Lung (tissue), 16 donors: ENCODE results near the gene HCCS. TPM values are rescaled to one million over a fixed set of nuclear protein-coding genes. Genes with fewer than 3 reads are reported as not detected.
A peak's percentile ranks its signal among the peaks of the same experiment; 100 is the strongest.

Experiments used
- ATAC-seq: fragments of 200-7000 bp; cut with Tn5 transposase; one replicate; pipeline ENCODE4 v1.9.1; 2020; ENCODE audit warnings: moderate number of reproducible peaks; ENCODE audit not compliant: insufficient read depth, low FRiP score
- DNase-seq, 3 donors: peaks; one replicate each; pipeline ENCODE4 v3.0.0-alpha.2; 2013 to 2017
- H3K27ac ChIP-seq, 2 donors: one replicate each; pipeline ENCODE4 v1.5.1; 2013; ENCODE audit warnings: mild to moderate bottlenecking in 2 of 2, moderate library complexity in 2 of 2, control low read depth in 1 of 2, inconsistent platforms in 1 of 2, low read depth in 1 of 2, low read length in 1 of 2
- H3K27me3 ChIP-seq, 3 donors: one replicate each; pipeline ENCODE4 v1.5.1; 2013; ENCODE audit warnings: low read length in 2 of 3; ENCODE audit not compliant: control insufficient read depth in 3 of 3, insufficient read depth in 3 of 3
- H3K36me3 ChIP-seq, 4 donors: one replicate each; pipeline ENCODE4 v1.5.1; 2013; ENCODE audit warnings: low read length in 4 of 4, mild to moderate bottlenecking in 1 of 4, moderate library complexity in 1 of 4; ENCODE audit not compliant: control insufficient read depth in 4 of 4, insufficient read depth in 4 of 4
- H3K4me1 ChIP-seq, 5 donors: one replicate each; pipeline ENCODE4 v1.5.1; 2013; ENCODE audit warnings: low read length in 5 of 5, mild to moderate bottlenecking in 2 of 5, moderate library complexity in 1 of 5; ENCODE audit not compliant: control insufficient read depth in 5 of 5, insufficient read depth in 5 of 5
- H3K4me3 ChIP-seq: one replicate; pipeline ENCODE4 v1.5.1; 2013; ENCODE audit warnings: mild to moderate bottlenecking, control low read depth, moderate library complexity
- H3K9ac ChIP-seq, 2 donors: one replicate each; pipeline ENCODE4 v1.5.1; 2013; ENCODE audit warnings: low read length in 2 of 2, control low read depth in 1 of 2; ENCODE audit not compliant: insufficient read depth in 1 of 2
- H3K9me3 ChIP-seq, 4 donors: one replicate each; pipeline ENCODE4 v1.5.1; 2013; ENCODE audit warnings: low read length in 3 of 4, mild to moderate bottlenecking in 1 of 4, moderate library complexity in 1 of 4; ENCODE audit not compliant: control insufficient read depth in 4 of 4, insufficient read depth in 3 of 4
- CTCF ChIP-seq: IDR thresholded peaks from 2 replicates; pipeline ENCODE4 v1.5.1; 2012; ENCODE audit warnings: mild to moderate bottlenecking; ENCODE audit errors: control extremely low read depth, extremely low read depth
- WGBS, 2 donors: extraction: QIAGEN DNeasy Blood & Tissue Kit; methylation state at CpG; one replicate each; pipeline ENCODE4 v1.1.7; 2013; 5-methylcytosine and 5-hydroxymethylcytosine counted together
- long read RNA-seq, 5 donors: transcript quantifications; one replicate each; lab custom pipeline, GENCODE V29; 2026
- polyA plus RNA-seq, 2 donors: library from polyadenylated mRNA; stranded (reverse); fragments of 200-250 nt; gene quantifications; one replicate each; pipeline ENCODE4 v1.2.1, GENCODE V29; 2013
- total RNA-seq, 2 donors: library from RNA; depleted of rRNA in 1 of 2; stranded (reverse); fragments of >200 nt in 1 of 2; gene quantifications; one replicate each; pipeline ENCODE4 v1.2.1, GENCODE V29; 2014 to 2021
- donor health status: control.
- donor health status: control.
- donor health status: Bipolar disorder and iron deficiency.
- donor health status: healthy.
- donor health status: DM: yes; HTN: yes; CAD: no.

The HCCS gene
- 10 to 100 TPM in 1 of 2 donors, 1 to 10 TPM in 1; 9.0 to 20.4 TPM for total RNA-seq
- polyA plus RNA-seq: 10 to 100 TPM; 10.1 to 21.5 TPM
- long read RNA-seq, donor 1, transcript HCCS-202 (7 exons, 1,072 nt): major isoform, 6 of 6 reads
- long read RNA-seq, donor 1, partial matches to known transcripts: 0 of 6 reads
- long read RNA-seq, donor 1, other reads (novel, unspliced or antisense): 0 of 6 reads
- long read RNA-seq, donor 2, partial matches to known transcripts: 0 of 3 reads
- long read RNA-seq, donor 2, other reads (novel, unspliced or antisense): 0 of 3 reads
- long read RNA-seq, donor 3, partial matches to known transcripts: 0 of 1 reads
- long read RNA-seq, donor 3, other reads (novel, unspliced or antisense): 0 of 1 reads
- long read RNA-seq, donor 4, partial matches to known transcripts: 0 of 3 reads
- long read RNA-seq, donor 4, other reads (novel, unspliced or antisense): 0 of 3 reads
- long read RNA-seq, donor 5, transcript HCCS-202 (7 exons, 1,072 nt): major isoform, 9 of 9 reads
- long read RNA-seq, donor 5, partial matches to known transcripts: 0 of 9 reads
- long read RNA-seq, donor 5, other reads (novel, unspliced or antisense): 0 of 9 reads

GRCh38 chrX:11111037-11111851 is at the start of gene HCCS:
TSS of gene HCCS (plus strand) at chrX:11111332. CDS start at chrX:11112061, 729 bp downstream.
- 0 to 42% methylated on average over 21 to 58 of the region's 58 CpGs for WGBS, 2 donors
- Histone ChIP-seq H3K9me3 (no peaks in the 10 kb centered on the region), H3K4me3 (peak within 1 kb of the TSS; percentile 80), H3K27ac (peak within 1 kb of the TSS; percentile 87 to 95), H3K9ac (peak within 1 kb of the TSS; percentile 66 to 83), H3K36me3 (peaks cover 2 to 11% (median 7%) of the 10 kb centered on the region in 4 donors), H3K4me1 (peaks cover 0 to 14% (median 6%) of the 10 kb centered on the region in 5 donors), H3K27me3 (peaks cover 0 to 14% (median 6%) of the 10 kb centered on the region in 3 donors)
- DNase-seq: peak; percentile 87 to 90 (median 89)
- TF ChIP-seq CTCF: no peak
- peak; percentile 90 for ATAC-seq

- no peaks in the 10 kb centered on the region for H3K9me3 ChIP-seq
- TF ChIP-seq CTCF: no peak
- H3K27ac ChIP-seq: no peak overlapping the region
- no peak overlapping the region for H3K9ac ChIP-seq
- 78 to 96% methylated on average over 5 of the region's 5 CpGs for WGBS, 2 donors
- no peak overlapping the region for H3K4me3 ChIP-seq
- ATAC-seq: no peak
- H3K4me1 ChIP-seq: peaks cover 0 to 4% (median 0%) of the 10 kb centered on the region in 5 donors
- peaks cover under 1 to 4% (median 2%) of the 10 kb centered on the region in 3 donors for H3K27me3 ChIP-seq
- H3K36me3 ChIP-seq: no peaks in the 10 kb centered on the region
- no peak for DNase-seq
Observed at GRCh38 chrX:11064276-11064675, 46.9 kb upstream of the HCCS start.

DNA sequence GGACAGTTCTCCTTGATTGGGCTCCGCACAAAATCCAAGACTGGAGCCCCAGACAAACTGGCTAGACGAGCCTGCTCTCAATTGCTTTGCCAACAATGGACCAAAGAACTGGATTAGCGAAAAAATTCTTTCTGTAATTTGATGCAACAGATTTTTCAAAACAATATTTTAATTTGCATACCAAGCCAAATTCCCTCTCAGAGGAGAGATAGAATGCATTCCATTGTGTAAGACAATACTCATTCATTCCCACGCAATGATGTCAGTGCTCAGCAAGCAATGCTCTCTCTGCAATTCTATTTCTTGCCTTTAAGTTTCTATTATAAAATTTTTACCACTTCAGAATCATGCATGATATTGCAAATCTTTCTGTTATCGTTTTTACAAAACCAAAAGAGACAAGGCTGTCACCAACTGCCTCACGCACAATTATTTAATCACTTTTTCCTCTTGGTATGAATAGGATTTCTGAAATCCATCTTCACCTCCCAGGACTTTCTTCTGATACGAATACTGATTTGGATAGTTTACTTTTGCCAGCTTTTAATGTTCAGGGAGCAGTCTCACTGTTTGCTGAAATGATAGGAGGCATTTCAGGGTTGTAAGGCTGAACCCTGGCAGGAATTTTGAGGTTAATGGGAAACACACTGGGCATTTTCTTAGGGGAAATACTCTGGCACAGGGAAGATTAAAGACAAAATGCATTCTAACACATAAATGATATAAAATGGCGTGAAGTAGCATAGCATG is 46.1 kb upstream of the HCCS start:
- Histone ChIP-seq H3K36me3 (no peaks in the 10 kb centered on the region), H3K9me3 (no peaks in the 10 kb centered on the region), H3K9ac (no peak overlapping the region), H3K4me1 (peaks cover 0 to 4% (median 0%) of the 10 kb centered on the region in 5 donors), H3K4me3 (no peak overlapping the region), H3K27me3 (peaks cover 0 to 6% (median 2%) of the 10 kb centered on the region in 3 donors), H3K27ac (no peak overlapping the region)
- no peak for TF ChIP-seq CTCF
- peak; percentile 19 for ATAC-seq
- WGBS, 2 donors: 56 to 75% methylated on average over 8 of the region's 8 CpGs
- DNase-seq: peak; percentile 18 to 49 (median 42)
